Ramos (cell line): Measurements from ENCODE around the gene STAP2.

Experiments
- in situ Hi-C: fragments of 300-500 bp; cut with MboI; formaldehyde crosslinking; loops from one replicate; pipeline ENCODE4 v1.14.3; 2022; ENCODE audit warnings: low sequenced_read_pairs; ENCODE audit not compliant: unreplicated experiment

Gene STAP2

GRCh38 chr19:4338441-4339355 lies at the start of gene STAP2:
Gene STAP2 (minus strand): TSS chr19:4338827. CDS start chr19:4338753, 74 bp downstream.
- in situ Hi-C loops = no loop called here

GRCh38 chr19:4386041-4386782 lies 47.6 kb upstream of the STAP2 start:
- in situ Hi-C loops = no loop called here

- in situ Hi-C loops = no loop called here
These were observed 46.8 kb upstream of the STAP2 start for GRCh38 chr19:4385291-4386040.

GRCh38 chr19:4380254-4380727 lies 41.7 kb upstream of the STAP2 start:
- in situ Hi-C loops = no loop called here

- in situ Hi-C loops = no loop called here
These were observed 41.0 kb upstream of the STAP2 start for GRCh38 chr19:4379383-4380253.

GRCh38 chr19:4378886-4379285 lies 40.3 kb upstream of the STAP2 start:
- in situ Hi-C loops = no loop called here

- in situ Hi-C loops = no loop called here
These were observed 38.6 kb upstream of the STAP2 start for GRCh38 chr19:4376991-4377781.

- in situ Hi-C loops = no loop called here
These were observed 38.0 kb upstream of the STAP2 start for GRCh38 chr19:4376671-4376990.

- in situ Hi-C loops = no loop called here
These were observed 37.5 kb upstream of the STAP2 start for GRCh38 chr19:4376028-4376670.

GRCh38 chr19:4375164-4376027 lies 36.8 kb upstream of the STAP2 start:
- in situ Hi-C loops = no loop called here

GRCh38 chr19:4374498-4375163 lies 36.0 kb upstream of the STAP2 start:
- in situ Hi-C loops = no loop called here

GRCh38 chr19:4373601-4374497 lies 35.2 kb upstream of the STAP2 start:
- in situ Hi-C loops = no loop called here

GRCh38 chr19:4373013-4373367 lies 34.4 kb upstream of the STAP2 start:
- in situ Hi-C loops = no loop called here

GRCh38 chr19:4372165-4373012 lies 33.8 kb upstream of the STAP2 start:
- in situ Hi-C loops = no loop called here
